ENCODE data around the gene COL3A1. TPM values are rescaled to one million over a fixed set of nuclear protein-coding genes. Genes with fewer than 3 reads are reported as not detected.

The COL3A1 gene
- total and polyA plus RNA-seq, 2 donors (not counting 3 experiments of a cell fraction or from before 2014, with no cell fraction given) = 2.3 to 8.7 TPM

GRCh38 chr2:189047171-189047888 is 73.2 kb downstream of the COL3A1 start:
- Histone ChIP-seq H3K27me3 (ENCODE audit: control insufficient read depth in 2 of 2, insufficient read depth in 2 of 2, low read length in 2 of 2) (no peaks in the 10 kb centered on the region), H3K79me2 (ENCODE audit: control insufficient read depth, insufficient read depth, low read length) (no peaks in the 10 kb centered on the region), H3K4me3 (replicated peaks in 1 of 3; ENCODE audit: insufficient read depth in 1 of 3, low read depth in 1 of 3, low read length in 3 of 3) (no peak overlapping the region), H3K36me3 (ENCODE audit: control insufficient read depth in 2 of 2, extremely low read depth in 1 of 2, insufficient read depth in 2 of 2, low read length in 2 of 2) (peaks cover 2 to 18% of the 10 kb centered on the region in 2 experiments), H3K9ac (replicated peaks; ENCODE audit: extremely low read depth, insufficient read depth, low read length) (no peak overlapping the region), H4K20me1 (replicated peaks; ENCODE audit: control insufficient read depth, extremely low read depth, insufficient read depth, low read length) (no peaks in the 10 kb centered on the region), H3K4me2 (ENCODE audit: insufficient read depth, low read length) (no peak overlapping the region), H3K9me3 (replicated peaks; ENCODE audit: control insufficient read depth, insufficient read depth, low read length) (no peaks in the 10 kb centered on the region), H3K9me1 (replicated peaks; ENCODE audit: control insufficient read depth, extremely low read depth, insufficient read depth, low read length) (no peaks in the 10 kb centered on the region), H2AFZ (ENCODE audit: low read depth, low read length) (no peak overlapping the region), H3K4me1 (ENCODE audit: control insufficient read depth, extremely low read depth, insufficient read depth, low read length) (no peaks in the 10 kb centered on the region), H3K27ac (ENCODE audit: insufficient read depth, low read depth, low read length) (no peak overlapping the region)
- dilution Hi-C loops (cut with MboI; ENCODE audit: extremely low pct_ligation_motif_present, low sequenced_read_pairs) (no loop called here), intact Hi-C loops (cut with micrococcal nuclease) (no loop called here)
- no TSS peak for BruUV-seq (replicated peaks)
- DNase-seq (ENCODE audit: low read depth, low spot score) (no peak), FAIRE-seq (no peak)
- CTCF ChIA-PET = interaction anchor here (0.8 kb wide), 1 partner anchor 523 kb away, joined by 3 read pairs; no protein-coding TSS in a partner anchor
- TF ChIP-seq CTCF (IDR thresholded peaks at IDR 0.05; ENCODE audit: extremely low read depth in 1 of 2, insufficient read depth in 1 of 2, low read depth in 1 of 2, low read length in 2 of 2) (no peak), MYC (IDR thresholded peaks at IDR 0.05; ENCODE audit: low read depth, low read length) (no peak), FOS (IDR thresholded peaks at IDR 0.05; ENCODE audit: borderline replicate concordance, insufficient read depth, low read length) (no peak), GATA2 (IDR thresholded peaks at IDR 0.05; ENCODE audit: insufficient read depth, insufficient read length, low read depth, low read length) (no peak), JUN (IDR thresholded peaks at IDR 0.05; ENCODE audit: borderline replicate concordance, insufficient read depth, insufficient read length, low read depth) (no peak)
- POLR2A ChIA-PET = no interaction called here

Measured in endothelial cell of umbilical vein (primary cell).